Nephron (organoid): ENCODE measurements around the gene MPL.

ENCODE experiments used
- H3K27ac Mint-ChIP-seq, 3 experiments: 2 replicates each; pipeline ENCODE4 v1.8.0; 2020; ENCODE audit warnings: mixed read lengths in 3 of 3, mild to moderate bottlenecking in 2 of 3, moderate library complexity in 1 of 3
- H3K27me3 Mint-ChIP-seq: 2 replicates; pipeline ENCODE4 v1.8.0; 2021; ENCODE audit warnings: low read depth, mild to moderate bottlenecking, moderate library complexity, mixed read lengths
- H3K36me3 Mint-ChIP-seq: 2 replicates; pipeline ENCODE4 v1.8.0; 2020; ENCODE audit warnings: low read depth, mixed read lengths
- H3K4me1 Mint-ChIP-seq: 2 replicates; pipeline ENCODE4 v1.8.0; 2020; ENCODE audit warnings: mixed read lengths
- H3K4me3 Mint-ChIP-seq, 3 experiments: 2 replicates each; pipeline ENCODE4 v1.8.0; 2020; ENCODE audit warnings: mild to moderate bottlenecking in 3 of 3, mixed read lengths in 3 of 3, moderate library complexity in 2 of 3
- H3K9me3 Mint-ChIP-seq: 2 replicates; pipeline ENCODE4 v1.8.0; 2020; ENCODE audit warnings: mixed read lengths
- CTCF ChIP-seq, 3 experiments: fragments of 200-600 bp; sonication (generic); IDR thresholded peaks; one replicate each; pipeline ENCODE4 v1.5.0; 2021; ENCODE audit warnings: antibody characterized with exemption in 3 of 3; ENCODE audit not compliant: unreplicated experiment in 3 of 3

Gene MPL

GRCh38 chr1:43317817-43318471, 19.7 kb upstream of the MPL start:
- Mint-ChIP-seq H3K9me3 (no peaks in the 10 kb centered on the region), H3K36me3 (no peaks in the 10 kb centered on the region), H3K27me3 (peaks cover 13% of the 10 kb centered on the region), H3K4me1 (no peaks in the 10 kb centered on the region), H3K4me3 (no peak overlapping the region), H3K27ac (no peak overlapping the region)
- no peak for TF ChIP-seq CTCF (IDR thresholded peaks at IDR 0.05; ENCODE audit: unreplicated experiment in 3 of 3)

GRCh38 chr1:43318831-43319230, 18.8 kb upstream of the MPL start:
- Mint-ChIP-seq H3K27ac (no peak overlapping the region), H3K27me3 (peaks cover 13% of the 10 kb centered on the region), H3K4me3 (no peak overlapping the region), H3K9me3 (no peaks in the 10 kb centered on the region), H3K4me1 (no peaks in the 10 kb centered on the region), H3K36me3 (peaks cover 3% of the 10 kb centered on the region)
- TF ChIP-seq CTCF (IDR thresholded peaks at IDR 0.05; ENCODE audit: unreplicated experiment in 3 of 3): no peak

GRCh38 chr1:43319288-43319687, 18.3 kb upstream of the MPL start:
- no peaks in the 10 kb centered on the region for H3K4me1 Mint-ChIP-seq
- no peak overlapping the region for H3K27ac Mint-ChIP-seq
- peaks cover 7% of the 10 kb centered on the region for H3K36me3 Mint-ChIP-seq
- H3K4me3 Mint-ChIP-seq: no peak overlapping the region
- peaks cover 13% of the 10 kb centered on the region for H3K27me3 Mint-ChIP-seq
- TF ChIP-seq CTCF (IDR thresholded peaks at IDR 0.05; ENCODE audit: unreplicated experiment in 3 of 3): no peak
- H3K9me3 Mint-ChIP-seq: peaks cover 2% of the 10 kb centered on the region

- Mint-ChIP-seq H3K4me1 (no peaks in the 10 kb centered on the region), H3K27ac (no peak overlapping the region), H3K9me3 (peaks cover 7% of the 10 kb centered on the region), H3K4me3 (no peak overlapping the region), H3K36me3 (peaks cover 12% of the 10 kb centered on the region), H3K27me3 (peaks cover 13% of the 10 kb centered on the region)
- TF ChIP-seq CTCF (IDR thresholded peaks at IDR 0.05; ENCODE audit: unreplicated experiment in 3 of 3): no peak
Measured at GRCh38 chr1:43319766-43320165, 17.9 kb upstream of the MPL start.

GRCh38 chr1:43321331-43321891, 16.2 kb upstream of the MPL start:
- TF ChIP-seq CTCF (IDR thresholded peaks at IDR 0.05; ENCODE audit: unreplicated experiment in 3 of 3): no peak
- H3K9me3 Mint-ChIP-seq: peaks cover 15% of the 10 kb centered on the region
- H3K36me3 Mint-ChIP-seq: peaks cover 14% of the 10 kb centered on the region
- no peak overlapping the region for H3K27ac Mint-ChIP-seq
- peaks cover 10% of the 10 kb centered on the region for H3K27me3 Mint-ChIP-seq
- no peak overlapping the region for H3K4me3 Mint-ChIP-seq
- H3K4me1 Mint-ChIP-seq: no peaks in the 10 kb centered on the region

GRCh38 chr1:43322506-43322905, 15.1 kb upstream of the MPL start:
- Mint-ChIP-seq H3K4me3 (no peak overlapping the region), H3K36me3 (peaks cover 14% of the 10 kb centered on the region), H3K4me1 (no peaks in the 10 kb centered on the region), H3K27ac (no peak overlapping the region), H3K27me3 (peaks cover 10% of the 10 kb centered on the region), H3K9me3 (peaks cover 22% of the 10 kb centered on the region)
- no peak for TF ChIP-seq CTCF (IDR thresholded peaks at IDR 0.05; ENCODE audit: unreplicated experiment in 3 of 3)
